Esophagus (tissue), 2 donors: ENCODE results near the gene RGS7. TPM values are rescaled to one million over a fixed set of nuclear protein-coding genes. Genes with fewer than 3 reads are reported as not detected.

ENCODE experiments used
- H3K27ac ChIP-seq, 2 donors: one replicate each; pipeline ENCODE4 v1.5.1; 2013; ENCODE audit warnings: low read depth in 2 of 2, mild to moderate bottlenecking in 2 of 2, inconsistent platforms in 1 of 2, low read length in 1 of 2, moderate library complexity in 1 of 2
- H3K27me3 ChIP-seq, 2 donors: one replicate each; pipeline ENCODE4 v1.6.1; 2013; ENCODE audit warnings: low read length in 2 of 2, control low read depth in 1 of 2, mild to moderate bottlenecking in 1 of 2; ENCODE audit not compliant: insufficient read depth in 2 of 2, control insufficient read depth in 1 of 2
- H3K36me3 ChIP-seq, 2 donors: one replicate each; pipeline ENCODE4 v1.6.1; 2013; ENCODE audit warnings: low read length in 1 of 2; ENCODE audit not compliant: control insufficient read depth in 2 of 2, insufficient read depth in 2 of 2
- H3K4me1 ChIP-seq, 2 donors: one replicate each; pipeline ENCODE4 v1.6.1; 2013; ENCODE audit warnings: low read length in 1 of 2; ENCODE audit not compliant: control insufficient read depth in 2 of 2, insufficient read depth in 2 of 2
- H3K4me3 ChIP-seq, 2 donors: one replicate each; pipeline ENCODE4 v1.5.1; 2013; ENCODE audit warnings: low read length in 2 of 2, mild to moderate bottlenecking in 2 of 2, low read depth in 1 of 2, moderate library complexity in 1 of 2
- H3K9me3 ChIP-seq, 2 donors: one replicate each; pipeline ENCODE4 v1.6.1; 2013; ENCODE audit warnings: mild to moderate bottlenecking in 2 of 2, low read depth in 1 of 2, low read length in 1 of 2, moderate library complexity in 1 of 2; ENCODE audit not compliant: control insufficient read depth in 2 of 2, insufficient read depth in 1 of 2
- WGBS, 2 donors: extraction: QIAGEN DNeasy Blood & Tissue Kit; methylation state at CpG; one replicate each; pipeline ENCODE4 v1.1.7; 2013; 5-methylcytosine and 5-hydroxymethylcytosine counted together
- polyA plus RNA-seq, 2 donors: library from polyadenylated mRNA; stranded (reverse); fragments of 200-250 nt; gene quantifications; one replicate each; pipeline ENCODE4 v1.2.3, GENCODE V29; 2013
- donor health status: healthy with polysubstance abuse.
- donor health status: Bipolar disorder and iron deficiency.

RGS7 gene
- polyA plus RNA-seq, 2 donors, result 0.02 TPM; not detected in 1

DNA sequence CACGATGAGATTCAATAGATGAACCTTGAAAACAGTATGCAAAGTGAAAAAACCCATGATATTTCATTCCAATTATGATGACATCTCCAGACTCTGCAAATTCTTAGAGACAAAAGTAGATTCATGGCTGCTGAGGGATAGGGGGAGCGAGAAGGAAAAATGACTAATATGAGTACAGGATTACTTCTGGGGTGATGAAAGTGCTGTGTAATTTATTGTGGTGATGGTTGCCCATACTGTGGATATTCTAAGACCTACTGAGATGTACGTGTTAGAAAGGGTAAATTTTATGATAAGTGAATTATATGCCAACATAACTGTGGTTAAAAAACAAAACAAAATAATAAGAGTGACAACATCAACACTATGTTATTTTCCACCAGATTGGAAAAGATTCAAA lies 18.9 kb upstream of the RGS7 start:
- Histone ChIP-seq H3K36me3 (no peaks in the 10 kb centered on the region), H3K9me3 (no peaks in the 10 kb centered on the region), H3K27ac (no peak overlapping the region), H3K27me3 (no peaks in the 10 kb centered on the region), H3K4me1 (no peaks in the 10 kb centered on the region), H3K4me3 (no peak overlapping the region)
- WGBS, 2 donors, result 61 to 62% methylated on average over 3 of the region's 3 CpGs

DNA sequence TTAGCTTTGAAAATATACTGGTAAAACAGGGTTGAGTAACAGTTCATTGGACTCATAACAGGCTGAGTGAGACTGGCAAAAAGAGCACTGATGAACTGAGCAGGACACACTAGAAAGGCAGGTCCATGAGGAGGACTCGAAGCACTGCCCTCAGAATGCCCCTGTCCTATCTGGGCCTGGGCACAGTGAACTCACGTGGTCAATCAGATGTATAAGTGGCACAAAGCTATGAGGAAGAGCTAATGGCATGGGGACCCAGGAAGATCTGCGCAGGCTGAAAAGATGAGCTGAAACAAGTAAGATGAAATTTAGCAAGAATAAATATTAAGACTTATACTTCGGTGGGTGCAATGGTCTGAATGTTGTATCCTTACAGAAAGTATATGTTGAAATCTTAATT lies 9.2 kb upstream of the RGS7 start:
- H3K4me3 ChIP-seq, result no peak overlapping the region
- H3K36me3 ChIP-seq, result no peaks in the 10 kb centered on the region
- H3K4me1 ChIP-seq, result no peaks in the 10 kb centered on the region
- no peaks in the 10 kb centered on the region for H3K9me3 ChIP-seq
- H3K27ac ChIP-seq, result no peak overlapping the region
- 76 to 84% methylated on average over 4 of the region's 4 CpGs for WGBS, 2 donors
- H3K27me3 ChIP-seq, result no peaks in the 10 kb centered on the region

DNA sequence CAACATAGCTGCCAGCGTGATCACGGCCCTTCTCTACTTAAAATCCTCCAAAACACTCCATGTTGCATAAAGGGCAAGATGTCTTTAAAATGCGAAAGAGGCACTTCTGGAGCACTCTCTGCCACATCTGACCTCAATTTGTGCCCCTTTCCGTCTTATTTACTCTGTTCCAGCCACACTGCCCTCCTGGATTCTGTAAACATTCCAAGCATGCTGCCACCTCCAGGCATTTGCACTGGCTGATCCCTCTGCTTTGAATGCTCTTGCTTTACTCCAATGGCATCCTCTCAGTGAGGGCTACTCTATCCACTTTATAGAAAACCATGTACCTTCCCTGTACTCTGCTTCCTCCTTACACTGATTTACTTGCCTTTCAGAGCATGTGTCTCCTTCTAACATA lies 5.3 kb upstream of the RGS7 start:
- Histone ChIP-seq H3K4me1 (peaks cover under 1% of the 10 kb centered on the region in 2 donors), H3K27me3 (no peaks in the 10 kb centered on the region), H3K36me3 (no peaks in the 10 kb centered on the region), H3K27ac (no peak overlapping the region), H3K4me3 (no peak overlapping the region), H3K9me3 (no peaks in the 10 kb centered on the region)
- WGBS, 2 donors, result 69 to 72% methylated on average over 4 of the region's 4 CpGs

DNA sequence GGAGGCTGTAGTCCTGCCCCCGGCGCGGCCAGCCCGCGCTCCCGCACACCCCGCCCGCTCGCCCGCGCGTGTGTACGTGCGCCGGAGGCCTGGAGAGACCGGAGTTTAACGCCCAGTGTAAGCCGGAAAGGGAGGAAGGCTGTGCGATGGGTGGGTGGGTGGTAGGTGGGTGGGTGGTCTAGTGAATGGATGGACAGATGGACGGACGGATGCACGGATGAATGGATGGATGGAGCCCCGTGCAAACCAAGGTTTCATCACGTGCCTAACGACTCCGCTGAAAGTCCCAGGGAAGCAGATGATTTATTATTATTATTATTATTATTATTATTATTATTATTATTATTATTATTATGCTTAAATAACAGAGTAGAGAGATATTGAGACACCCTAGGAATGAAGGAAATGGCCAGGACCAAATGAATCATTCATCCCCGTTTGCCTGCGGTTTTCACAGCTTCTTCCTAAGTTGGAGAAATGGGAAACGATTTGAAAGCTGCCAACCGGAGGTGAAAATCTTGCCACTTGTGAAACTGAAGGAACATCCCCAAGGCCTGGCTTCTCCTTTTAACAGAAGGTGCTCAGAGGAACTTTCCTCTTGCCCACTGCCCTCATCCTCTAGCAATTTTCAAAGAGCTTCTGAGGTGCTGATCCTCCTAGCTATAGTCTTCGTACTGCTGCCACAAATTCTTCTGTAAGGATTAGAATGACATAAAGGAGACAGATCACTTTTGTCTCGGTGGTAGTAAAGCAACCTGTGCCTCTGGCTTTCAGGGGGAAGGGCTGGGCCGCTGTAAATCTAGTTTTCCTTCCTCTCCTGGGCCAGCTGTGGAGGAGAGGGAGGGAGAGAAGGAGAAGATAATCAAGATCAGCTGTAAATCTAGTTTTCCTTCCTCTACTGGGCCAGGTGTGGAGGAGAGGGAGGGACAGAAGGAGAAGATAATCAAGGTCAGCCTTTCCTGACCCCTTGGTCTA lies 648 bp upstream of the RGS7 start:
- 6 to 12% methylated on average over 31 to 33 of the region's 33 CpGs for WGBS, 2 donors
- Histone ChIP-seq H3K4me3 (peak overlapping the region; percentile 47 to 49), H3K27ac (no peak overlapping the region), H3K27me3 (peaks cover 4 to 5% of the 10 kb centered on the region in 2 donors), H3K9me3 (no peaks in the 10 kb centered on the region), H3K4me1 (peaks cover 2 to 11% of the 10 kb centered on the region in 2 donors), H3K36me3 (no peaks in the 10 kb centered on the region)

DNA sequence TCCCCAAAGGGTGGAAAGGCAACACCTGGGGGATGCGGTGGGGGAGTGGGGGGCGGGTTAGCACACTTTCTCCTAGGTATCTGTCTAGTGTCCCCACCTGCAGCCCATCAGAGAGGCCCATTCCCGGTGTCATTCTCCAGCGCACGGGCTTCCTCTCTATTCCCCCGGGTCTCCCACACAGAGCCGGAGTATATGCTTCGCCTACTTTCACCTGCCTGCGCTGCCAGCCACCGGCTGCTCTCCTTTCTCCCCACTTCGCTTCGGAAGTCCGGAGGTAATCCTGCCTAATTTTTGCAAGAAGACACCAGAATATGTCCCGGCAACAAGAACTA lies 852 bp downstream of the RGS7 start:
- Histone ChIP-seq H3K4me1 (peaks cover 2 to 11% of the 10 kb centered on the region in 2 donors), H3K9me3 (no peaks in the 10 kb centered on the region), H3K4me3 (no peak overlapping the region), H3K27ac (no peak overlapping the region), H3K27me3 (peaks cover 4 to 5% of the 10 kb centered on the region in 2 donors), H3K36me3 (no peaks in the 10 kb centered on the region)
- 4% methylated on average over 14 of the region's 14 CpGs for WGBS, 2 donors

DNA sequence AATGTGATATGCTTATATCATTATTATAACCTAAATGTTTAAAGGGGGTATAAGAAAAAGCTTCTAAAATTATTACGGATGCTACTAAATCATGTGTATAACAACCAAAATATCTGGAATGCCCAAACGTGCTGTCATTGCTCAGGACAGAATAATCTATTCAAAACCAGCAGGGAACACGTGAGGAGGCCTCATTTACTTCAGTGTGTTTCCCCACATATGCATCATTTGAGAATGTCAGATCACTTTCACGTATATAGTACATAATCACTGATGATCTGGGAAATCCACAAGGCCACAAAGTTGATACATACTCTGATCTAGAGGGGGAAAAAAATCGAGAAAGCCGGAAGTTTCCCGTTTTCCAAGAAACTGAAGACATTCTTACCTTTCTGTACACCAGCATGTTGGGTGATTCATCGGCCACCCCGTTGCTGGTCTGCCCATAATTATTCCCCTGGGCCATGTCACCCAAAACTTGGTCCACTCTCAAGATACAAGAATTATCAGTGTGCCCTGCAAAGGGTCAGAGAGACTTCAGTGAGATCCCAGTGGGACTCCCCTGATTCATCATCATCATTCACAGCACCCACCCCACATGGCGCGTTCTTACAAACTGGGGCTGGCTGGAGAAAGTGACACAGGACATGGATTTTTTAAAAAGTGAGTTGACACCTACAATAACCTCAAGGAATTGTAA lies 1.5 kb downstream of the RGS7 start:
- no peaks in the 10 kb centered on the region for H3K9me3 ChIP-seq
- no peak overlapping the region for H3K4me3 ChIP-seq
- 79% methylated on average over 11 of the region's 11 CpGs for WGBS, 2 donors
- no peak overlapping the region for H3K27ac ChIP-seq
- H3K27me3 ChIP-seq, result peaks cover 4 to 5% of the 10 kb centered on the region in 2 donors
- H3K36me3 ChIP-seq, result no peaks in the 10 kb centered on the region
- H3K4me1 ChIP-seq, result peaks cover 2 to 11% of the 10 kb centered on the region in 2 donors

DNA sequence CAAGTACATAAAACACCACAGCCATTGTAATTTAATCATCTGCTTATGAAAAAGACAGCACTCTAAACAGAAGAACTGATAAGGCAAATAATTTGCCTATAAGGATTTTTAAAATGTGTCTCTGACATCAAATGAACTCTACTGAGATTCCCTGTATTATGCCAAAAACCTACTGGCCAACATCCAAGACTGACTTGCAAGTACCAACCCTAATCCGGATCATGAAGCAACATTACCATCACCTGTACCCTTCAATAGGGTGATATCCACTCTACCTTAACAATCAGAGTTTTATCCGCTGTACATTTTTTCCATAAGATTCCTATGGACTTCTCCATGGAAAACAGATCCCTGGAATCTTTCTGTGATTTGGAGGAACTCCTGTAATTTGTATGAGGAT lies 4.6 kb downstream of the RGS7 start:
- no peaks in the 10 kb centered on the region for H3K36me3 ChIP-seq
- peaks cover 4 to 5% of the 10 kb centered on the region in 2 donors for H3K27me3 ChIP-seq
- H3K9me3 ChIP-seq, result no peaks in the 10 kb centered on the region
- H3K4me1 ChIP-seq, result peaks cover 2 to 11% of the 10 kb centered on the region in 2 donors
- no peak overlapping the region for H3K27ac ChIP-seq
- H3K4me3 ChIP-seq, result no peak overlapping the region
- WGBS, 2 donors, result 79 to 84% methylated on average over 2 of the region's 2 CpGs

DNA sequence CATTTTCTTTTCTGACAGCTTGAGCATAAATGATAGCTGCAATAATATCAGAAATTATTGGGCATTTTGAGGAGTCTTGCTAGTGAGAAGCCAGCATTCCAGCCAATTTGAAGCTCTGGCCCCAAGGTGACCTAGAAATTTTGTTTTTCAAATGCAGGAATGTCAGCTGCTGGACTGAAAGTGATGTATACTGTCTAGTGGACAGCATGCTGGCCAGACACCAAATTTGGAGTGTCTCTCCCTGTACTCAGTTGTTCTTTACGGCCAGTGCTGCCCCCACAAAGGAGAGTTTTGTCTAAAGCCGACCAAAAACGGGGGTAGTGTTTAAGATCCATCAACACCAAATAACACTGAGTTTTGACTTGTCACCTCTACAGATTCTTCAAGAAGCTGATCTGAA lies 5.2 kb downstream of the RGS7 start:
- H3K27ac ChIP-seq, result no peak overlapping the region
- peaks cover 4 to 5% of the 10 kb centered on the region in 2 donors for H3K27me3 ChIP-seq
- no peaks in the 10 kb centered on the region for H3K9me3 ChIP-seq
- WGBS, 2 donors, result 68 to 72% methylated on average over 3 of the region's 3 CpGs
- H3K36me3 ChIP-seq, result no peaks in the 10 kb centered on the region
- H3K4me1 ChIP-seq, result peaks cover 0 to 6% of the 10 kb centered on the region in 2 donors
- no peak overlapping the region for H3K4me3 ChIP-seq

DNA sequence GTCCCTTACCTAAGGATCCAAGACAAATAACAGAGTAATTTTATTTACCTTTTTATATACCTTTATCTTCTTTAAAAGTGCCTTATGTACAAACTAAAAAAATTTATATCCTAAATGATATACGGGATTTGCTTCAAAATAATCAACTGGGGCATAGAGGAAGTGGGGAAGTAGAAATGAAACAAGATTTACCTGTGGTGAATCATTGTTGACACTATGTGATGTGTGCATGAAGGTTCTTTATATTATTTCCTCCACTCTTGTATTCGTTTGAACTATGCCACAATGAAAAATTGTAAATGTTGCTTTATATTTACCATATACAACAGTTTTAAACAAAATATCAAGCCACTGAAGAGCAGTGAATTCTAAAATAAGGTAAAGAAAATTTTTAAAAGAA lies 13.0 kb downstream of the RGS7 start:
- H3K27ac ChIP-seq, result no peak overlapping the region

More for the DNA sequence above, 13.0 kb downstream of the RGS7 start:
- Histone ChIP-seq H3K4me1 (no peaks in the 10 kb centered on the region), H3K9me3 (no peaks in the 10 kb centered on the region), H3K4me3 (no peak overlapping the region), H3K36me3 (no peaks in the 10 kb centered on the region), H3K27me3 (no peaks in the 10 kb centered on the region)
- WGBS, 2 donors, result 24 to 39% methylated on average over 2 of the region's 2 CpGs
